IgD-negative memory B cell (primary cell): ENCODE measurements around the gene ECT2. TPM values are rescaled to one million over a fixed set of nuclear protein-coding genes. Genes with fewer than 3 reads are reported as not detected.
"Not testable (repeated sequence)": the region's sequence is repeated elsewhere in the genome, so short reads cannot be mapped to it uniquely, and the experiment has no call there.

Source experiments
- H3K27ac Mint-ChIP-seq, 3 donors: one replicate each; pipeline ENCODE4 v1.8.0; 2020 to 2022; ENCODE audit warnings: mild to moderate bottlenecking in 3 of 3, mixed read lengths in 3 of 3, moderate library complexity in 1 of 3
- H3K27me3 Mint-ChIP-seq: one replicate; pipeline ENCODE4 v1.8.0; 2021; ENCODE audit warnings: mixed read lengths
- H3K36me3 Mint-ChIP-seq: one replicate; pipeline ENCODE4 v1.8.0; 2020; ENCODE audit warnings: mild to moderate bottlenecking, mixed read lengths
- H3K4me1 Mint-ChIP-seq, 3 donors: one replicate each; pipeline ENCODE4 v1.8.0; 2020 to 2022; ENCODE audit warnings: mixed read lengths in 3 of 3, mild to moderate bottlenecking in 1 of 3
- H3K4me3 Mint-ChIP-seq, 4 donors: one replicate each; pipeline ENCODE4 v1.8.0; 2020 to 2022; ENCODE audit warnings: mild to moderate bottlenecking in 4 of 4, mixed read lengths in 4 of 4, moderate library complexity in 3 of 4
- H3K9me3 Mint-ChIP-seq, 3 donors: one replicate each; pipeline ENCODE4 v1.8.0; 2020 to 2021; ENCODE audit warnings: mixed read lengths in 3 of 3, mild to moderate bottlenecking in 1 of 3
- polyA plus RNA-seq: library from polyadenylated mRNA; unstranded; fragments of 300-500 nt; fragmentation: Illumina TruSeq; gene quantifications from one replicate; pipeline ENCODE4 v1.2.3, GENCODE V29; 2021

The ECT2 gene
- polyA plus RNA-seq, 1 donor from 2014 or later, result 4.2 TPM

- Mint-ChIP-seq H3K4me1 (peaks cover 11 to 28% (median 26%) of the 10 kb centered on the region in 3 donors), H3K36me3 (no peaks in the 10 kb centered on the region), H3K9me3 (no peaks in the 10 kb centered on the region), H3K4me3 (peak overlapping the region in 1 of 4 donors; percentile 59), H3K27ac (no peak overlapping the region), H3K27me3 (no peaks in the 10 kb centered on the region)
Measured at GRCh38 chr3:172713316-172713715, 37.2 kb upstream of the ECT2 start.

DNA sequence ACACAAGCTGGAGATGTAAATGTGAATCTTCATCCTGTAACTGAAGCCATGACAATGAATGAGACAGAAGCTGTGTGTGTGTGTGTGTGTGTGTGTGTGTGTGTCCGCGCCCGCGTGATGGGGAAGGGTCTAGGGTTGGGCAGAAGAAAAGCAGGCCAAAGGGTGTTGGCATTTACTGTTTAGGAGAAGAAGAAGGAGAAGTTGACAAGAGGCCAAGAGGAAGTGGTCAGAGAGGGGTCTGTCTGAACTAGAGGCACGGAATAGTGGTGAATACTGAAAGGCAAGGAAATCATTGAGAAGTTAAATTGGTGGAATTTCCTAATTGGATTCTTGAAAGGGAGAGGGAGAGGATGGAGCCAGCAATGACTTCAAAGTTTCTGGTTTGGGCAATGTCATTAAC is 34.0 kb upstream of the ECT2 start:
- Mint-ChIP-seq H3K4me1 (peaks cover 1 to 8% (median 4%) of the 10 kb centered on the region in 3 donors), H3K4me3 (no peak overlapping the region), H3K27me3 (peaks cover 1% of the 10 kb centered on the region), H3K9me3 (peaks cover 0 to 3% (median 0%) of the 10 kb centered on the region in 3 donors), H3K27ac (no peak overlapping the region), H3K36me3 (peaks cover 1% of the 10 kb centered on the region)

GRCh38 chr3:172717493-172718088 is 32.9 kb upstream of the ECT2 start:
- Mint-ChIP-seq H3K9me3 (peaks cover 0 to 3% (median 0%) of the 10 kb centered on the region in 3 donors), H3K36me3 (peaks cover 1% of the 10 kb centered on the region), H3K27me3 (peaks cover 3% of the 10 kb centered on the region), H3K4me1 (peaks cover 1 to 4% (median 4%) of the 10 kb centered on the region in 3 donors), H3K27ac (no peak overlapping the region), H3K4me3 (no peak overlapping the region)

GRCh38 chr3:172722536-172723040 is 27.9 kb upstream of the ECT2 start:
- peaks cover 0 to 12% (median 5%) of the 10 kb centered on the region in 3 donors for H3K9me3 Mint-ChIP-seq
- H3K27me3 Mint-ChIP-seq, H3K4me3 Mint-ChIP-seq, H3K4me1 Mint-ChIP-seq, H3K36me3 Mint-ChIP-seq: not testable (repeated sequence)
- H3K27ac Mint-ChIP-seq, result peak overlapping the region in 1 of 3 donors; percentile 28

DNA sequence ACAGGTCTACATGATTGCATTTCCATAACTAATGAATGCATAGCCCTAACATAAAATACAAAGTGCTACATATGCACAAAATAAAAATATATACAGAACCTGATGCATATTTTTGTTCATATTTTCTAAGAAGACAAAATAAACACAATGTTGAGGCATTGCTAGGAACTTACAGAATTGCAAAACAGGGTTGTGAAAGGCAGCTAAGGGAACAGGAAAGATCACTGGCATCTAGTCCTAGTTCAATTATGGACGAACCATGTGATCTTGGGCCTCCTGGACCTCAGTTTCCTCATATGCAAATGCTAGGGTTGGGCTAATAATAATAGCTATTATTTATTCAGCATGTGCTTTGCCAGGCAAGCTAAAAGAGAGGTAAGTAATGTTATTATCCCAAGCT is 24.1 kb upstream of the ECT2 start:
- peaks cover 11% of the 10 kb centered on the region for H3K27me3 Mint-ChIP-seq
- peaks cover 0 to 2% (median 0%) of the 10 kb centered on the region in 3 donors for H3K4me1 Mint-ChIP-seq
- H3K27ac Mint-ChIP-seq, result no peak overlapping the region
- H3K36me3 Mint-ChIP-seq, result no peaks in the 10 kb centered on the region
- H3K4me3 Mint-ChIP-seq, result peak overlapping the region in 1 of 4 donors; percentile 58
- peaks cover 0 to 12% (median 2%) of the 10 kb centered on the region in 3 donors for H3K9me3 Mint-ChIP-seq

DNA sequence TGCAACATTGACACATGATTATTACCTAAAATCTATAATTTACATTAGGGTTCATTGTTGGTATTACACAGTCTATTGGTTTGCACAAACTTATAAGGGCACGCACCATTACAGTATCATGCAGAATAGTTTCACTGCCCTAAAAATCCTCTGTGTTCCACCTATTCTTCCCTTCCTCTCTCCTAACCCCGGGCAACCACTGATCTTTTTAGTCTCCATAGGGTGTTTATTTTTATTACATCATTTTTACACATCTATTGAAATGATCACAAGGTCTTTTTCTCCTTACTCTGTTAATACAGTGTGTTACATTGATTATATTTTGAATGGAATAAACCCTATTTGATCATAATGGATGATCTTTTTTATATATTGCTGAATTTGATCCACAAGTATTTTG is 15.5 kb upstream of the ECT2 start:
- Mint-ChIP-seq H3K4me3 (no peak overlapping the region), H3K9me3 (no peaks in the 10 kb centered on the region), H3K27ac (no peak overlapping the region), H3K36me3 (no peaks in the 10 kb centered on the region), H3K4me1 (no peaks in the 10 kb centered on the region), H3K27me3 (peaks cover 8% of the 10 kb centered on the region)

DNA sequence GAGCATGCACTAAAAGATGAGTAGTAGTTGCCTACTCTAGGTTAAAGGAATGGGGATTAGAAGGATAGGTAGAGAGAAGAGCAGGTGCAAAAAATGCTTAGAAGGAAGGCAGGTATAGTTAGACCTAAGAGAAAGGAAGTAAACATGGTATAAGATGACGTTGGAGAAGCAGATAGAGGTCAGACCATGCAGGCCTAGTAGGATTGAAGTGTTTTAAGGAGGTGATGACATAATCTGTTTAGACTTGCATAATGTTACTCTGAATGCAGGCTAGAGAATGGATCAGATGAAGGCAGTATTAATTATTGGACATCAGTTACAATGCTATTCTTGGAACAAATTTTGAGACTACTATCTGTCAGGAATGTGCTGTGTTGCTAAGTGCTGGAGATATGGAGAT is 11.1 kb upstream of the ECT2 start:
- no peak overlapping the region for H3K27ac Mint-ChIP-seq

DNA sequence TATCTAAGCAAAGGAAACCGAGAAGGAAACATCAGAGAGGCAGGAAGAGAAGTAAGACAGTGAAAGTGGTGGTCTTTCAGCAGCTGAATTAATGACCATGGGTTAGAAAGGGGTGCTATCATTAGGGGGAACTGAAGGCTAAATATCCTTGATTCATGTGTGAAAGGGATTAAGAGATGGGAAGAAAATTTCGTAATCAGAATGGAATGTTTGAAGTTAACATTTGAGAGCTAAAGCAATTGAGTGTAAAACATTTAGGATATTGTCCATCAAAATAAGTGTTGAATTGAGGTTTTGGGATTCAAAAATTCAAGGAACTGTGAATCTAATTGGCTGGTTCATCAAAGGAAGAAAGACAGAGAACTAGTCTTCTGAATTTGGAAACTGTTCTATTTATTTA is 4.1 kb upstream of the ECT2 start:
- peaks cover 3% of the 10 kb centered on the region for H3K36me3 Mint-ChIP-seq
- H3K9me3 Mint-ChIP-seq, result no peaks in the 10 kb centered on the region
- H3K4me3 Mint-ChIP-seq, result peak overlapping the region in 1 of 4 donors; percentile 10
- H3K27me3 Mint-ChIP-seq, result peaks cover 2% of the 10 kb centered on the region
- H3K4me1 Mint-ChIP-seq, result peaks cover 5 to 10% (median 9%) of the 10 kb centered on the region in 3 donors
- H3K27ac Mint-ChIP-seq, result peak overlapping the region in 1 of 3 donors; percentile 55

More for the DNA sequence above, 11.1 kb upstream of the ECT2 start:
- no peaks in the 10 kb centered on the region for H3K4me1 Mint-ChIP-seq
- peaks cover 1% of the 10 kb centered on the region for H3K36me3 Mint-ChIP-seq
- no peaks in the 10 kb centered on the region for H3K9me3 Mint-ChIP-seq
- no peak overlapping the region for H3K4me3 Mint-ChIP-seq
- H3K27me3 Mint-ChIP-seq, result peaks cover 6% of the 10 kb centered on the region

DNA sequence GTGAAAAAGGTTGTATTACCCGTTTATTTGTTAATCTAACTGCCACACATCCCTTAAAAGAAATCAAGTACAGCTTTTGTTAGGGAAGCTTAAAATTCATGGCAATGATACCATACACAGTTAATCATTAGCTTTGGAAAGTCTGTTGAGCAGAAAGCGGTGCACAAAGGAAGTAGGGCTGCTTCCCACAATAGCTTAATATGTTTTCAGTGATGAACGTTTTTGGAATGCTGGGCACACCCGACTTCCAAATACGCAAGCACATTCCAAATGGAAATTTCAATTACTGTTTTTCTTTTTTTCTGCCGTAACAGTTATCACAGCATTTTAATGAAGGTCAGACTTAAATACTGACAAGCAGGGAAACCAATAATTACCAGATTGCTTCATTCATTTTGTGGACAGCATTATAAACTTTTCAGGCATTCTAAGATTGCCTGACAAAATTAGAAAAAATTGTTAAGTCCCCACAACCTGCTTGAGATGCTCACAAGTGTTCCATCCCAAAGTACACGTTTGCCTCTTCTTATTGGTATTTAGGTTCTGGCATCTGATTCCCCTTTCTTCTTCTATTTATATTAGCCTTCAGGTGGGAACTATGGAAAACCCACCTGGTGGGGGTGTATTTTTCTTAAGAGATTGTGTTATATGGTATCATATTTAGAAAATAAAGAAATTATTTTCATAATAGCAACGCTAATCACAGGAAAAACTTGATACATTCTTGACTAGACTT is 1.1 kb upstream of the ECT2 start:
- Mint-ChIP-seq H3K4me3 (peak overlapping the region in 3 of 4 donors; percentile 89 to 99 (median 94)), H3K27me3 (peaks cover 2% of the 10 kb centered on the region), H3K9me3 (no peaks in the 10 kb centered on the region), H3K27ac (peak overlapping the region; percentile 61 to 94 (median 93)), H3K36me3 (peaks cover 2% of the 10 kb centered on the region), H3K4me1 (peaks cover 12 to 13% (median 12%) of the 10 kb centered on the region in 3 donors)

- peaks cover 12 to 15% (median 13%) of the 10 kb centered on the region in 3 donors for H3K4me1 Mint-ChIP-seq
- peak overlapping the region; percentile 89 to 99 (median 96) for H3K4me3 Mint-ChIP-seq
- no peaks in the 10 kb centered on the region for H3K9me3 Mint-ChIP-seq
- H3K27ac Mint-ChIP-seq, result peak overlapping the region; percentile 82 to 94 (median 93)
- peaks cover 2% of the 10 kb centered on the region for H3K27me3 Mint-ChIP-seq
- H3K36me3 Mint-ChIP-seq, result peaks cover 2% of the 10 kb centered on the region
Measured at GRCh38 chr3:172750069-172750367, 508 bp upstream of the ECT2 start.

DNA sequence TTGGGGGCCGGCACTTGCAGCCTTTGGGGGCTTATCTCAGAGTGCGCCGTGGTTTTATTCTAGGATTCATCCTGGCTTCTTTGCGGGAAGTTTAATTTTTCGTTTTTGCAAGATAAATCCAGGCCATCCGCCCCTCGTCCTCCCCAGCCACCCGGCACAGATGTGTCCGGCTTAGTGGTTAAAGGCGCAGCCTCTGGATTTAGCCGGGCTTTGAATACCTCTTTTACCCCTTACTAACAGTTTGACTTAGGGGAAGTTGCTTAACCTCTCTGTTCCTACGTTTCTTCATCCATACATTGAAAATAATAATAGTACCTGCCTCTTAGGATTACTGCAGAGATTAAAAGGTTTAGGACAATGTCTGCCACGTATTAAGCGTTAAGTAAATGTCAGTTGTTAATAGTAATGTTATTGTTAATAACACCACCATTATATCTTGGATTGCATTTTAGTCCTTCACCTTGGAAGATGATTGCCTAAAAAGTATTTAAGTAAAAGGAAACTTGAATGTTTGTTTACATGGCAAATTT is 714 bp downstream of the ECT2 start:
- H3K36me3 Mint-ChIP-seq, result peaks cover 2% of the 10 kb centered on the region
- H3K27ac Mint-ChIP-seq, result peak overlapping the region in 2 of 3 donors; percentile 82 to 94
- H3K9me3 Mint-ChIP-seq, result no peaks in the 10 kb centered on the region
- peaks cover 12 to 15% (median 15%) of the 10 kb centered on the region in 3 donors for H3K4me1 Mint-ChIP-seq
- H3K4me3 Mint-ChIP-seq, result peak overlapping the region; percentile 89 to 99 (median 96)
- peaks cover 2% of the 10 kb centered on the region for H3K27me3 Mint-ChIP-seq

GRCh38 chr3:172752651-172753050 is 2.1 kb downstream of the ECT2 start:
- Mint-ChIP-seq H3K27me3 (peaks cover 2% of the 10 kb centered on the region), H3K36me3 (peaks cover 1% of the 10 kb centered on the region), H3K4me3 (peak overlapping the region in 1 of 4 donors; percentile 30), H3K9me3 (no peaks in the 10 kb centered on the region), H3K27ac (no peak overlapping the region), H3K4me1 (peaks cover 12 to 15% (median 15%) of the 10 kb centered on the region in 3 donors)

GRCh38 chr3:172753125-172753524 is 2.6 kb downstream of the ECT2 start:
- peaks cover 12 to 16% (median 15%) of the 10 kb centered on the region in 3 donors for H3K4me1 Mint-ChIP-seq
- H3K9me3 Mint-ChIP-seq, result no peaks in the 10 kb centered on the region
- H3K4me3 Mint-ChIP-seq, result peak overlapping the region in 1 of 4 donors; percentile 1
- peaks cover 2% of the 10 kb centered on the region for H3K27me3 Mint-ChIP-seq
- H3K27ac Mint-ChIP-seq, result no peak overlapping the region
- H3K36me3 Mint-ChIP-seq, result peaks cover 1% of the 10 kb centered on the region

DNA sequence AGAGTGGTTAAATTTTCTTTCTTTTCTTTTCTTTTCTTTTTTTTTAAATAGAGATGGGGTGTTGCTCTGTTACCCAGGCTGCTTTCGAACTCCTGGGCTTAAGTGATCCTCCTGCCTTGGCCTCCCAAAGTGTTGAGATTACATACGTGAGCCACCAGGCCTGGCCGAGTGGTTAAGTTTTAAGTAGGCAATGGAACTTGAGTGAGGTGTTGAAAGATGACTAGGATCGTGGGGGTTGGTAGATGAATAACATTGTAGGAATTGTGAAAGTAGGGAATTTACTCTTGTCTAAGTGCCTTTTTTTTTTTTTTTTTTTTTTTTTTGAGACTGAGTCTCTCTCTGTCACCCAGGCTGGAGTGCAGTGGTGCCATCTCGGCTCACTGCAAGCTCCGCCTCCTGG is 9.9 kb downstream of the ECT2 start:
- not testable (repeated sequence) for H3K36me3 Mint-ChIP-seq, H3K9me3 Mint-ChIP-seq, H3K4me1 Mint-ChIP-seq, H3K27me3 Mint-ChIP-seq, H3K4me3 Mint-ChIP-seq
- peak overlapping the region in 1 of 3 donors; percentile 57 for H3K27ac Mint-ChIP-seq

DNA sequence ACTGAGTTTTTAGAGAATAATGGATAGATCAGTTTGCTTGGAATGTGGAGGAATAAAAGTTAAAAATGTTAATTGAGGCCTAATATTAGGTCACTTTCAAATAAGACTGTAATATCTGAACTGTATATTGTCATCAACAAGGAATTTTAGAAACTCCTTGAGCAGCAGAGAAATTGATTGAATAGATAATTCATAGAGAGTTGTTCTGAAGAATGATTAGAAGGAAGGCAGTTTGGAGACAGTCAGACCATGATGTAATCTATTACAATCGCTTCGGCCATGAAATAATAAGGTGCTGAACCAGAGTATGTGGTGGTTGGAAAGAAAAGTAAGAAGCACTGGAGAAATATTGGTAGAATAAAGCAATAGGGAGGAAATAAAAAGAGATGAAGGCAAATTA is 15.7 kb downstream of the ECT2 start:
- no peaks in the 10 kb centered on the region for H3K4me1 Mint-ChIP-seq
- peaks cover 17% of the 10 kb centered on the region for H3K36me3 Mint-ChIP-seq
- no peak overlapping the region for H3K27ac Mint-ChIP-seq
- no peak overlapping the region for H3K4me3 Mint-ChIP-seq
- no peaks in the 10 kb centered on the region for H3K27me3 Mint-ChIP-seq
- H3K9me3 Mint-ChIP-seq, result no peaks in the 10 kb centered on the region
